ENCODE results near the gene CFLAR.
"Not testable (repeated sequence)": the region's sequence is repeated elsewhere in the genome, so short reads cannot be mapped to it uniquely, and the experiment has no call there.

Gene CFLAR

GRCh38 chr2:201149064-201149820 is 33.3 kb downstream of the CFLAR start:
- DNase-seq (ENCODE audit: low spot score), result no peak

DNA sequence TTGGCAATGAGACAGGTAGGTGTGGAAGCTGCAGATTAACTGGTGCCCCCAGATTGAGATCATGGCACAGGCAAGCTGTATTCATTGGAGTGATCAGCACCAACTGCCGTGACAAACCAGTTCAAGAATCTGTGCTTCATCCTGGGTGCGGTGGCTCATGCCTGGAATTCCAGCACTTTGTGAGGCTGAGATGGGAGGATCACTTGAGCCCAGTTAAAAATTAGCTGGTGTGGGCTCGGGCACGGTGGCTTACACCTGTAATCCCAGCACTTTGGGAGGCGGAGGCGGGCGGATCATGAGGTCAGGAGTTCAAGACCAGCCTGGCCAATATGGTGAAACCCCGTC is 33.8 kb downstream of the CFLAR start:
- DNase-seq (ENCODE audit: low spot score), result not testable (repeated sequence)

GRCh38 chr2:201150454-201151020 is 34.6 kb downstream of the CFLAR start:
- no peak for DNase-seq (ENCODE audit: low spot score)

DNA sequence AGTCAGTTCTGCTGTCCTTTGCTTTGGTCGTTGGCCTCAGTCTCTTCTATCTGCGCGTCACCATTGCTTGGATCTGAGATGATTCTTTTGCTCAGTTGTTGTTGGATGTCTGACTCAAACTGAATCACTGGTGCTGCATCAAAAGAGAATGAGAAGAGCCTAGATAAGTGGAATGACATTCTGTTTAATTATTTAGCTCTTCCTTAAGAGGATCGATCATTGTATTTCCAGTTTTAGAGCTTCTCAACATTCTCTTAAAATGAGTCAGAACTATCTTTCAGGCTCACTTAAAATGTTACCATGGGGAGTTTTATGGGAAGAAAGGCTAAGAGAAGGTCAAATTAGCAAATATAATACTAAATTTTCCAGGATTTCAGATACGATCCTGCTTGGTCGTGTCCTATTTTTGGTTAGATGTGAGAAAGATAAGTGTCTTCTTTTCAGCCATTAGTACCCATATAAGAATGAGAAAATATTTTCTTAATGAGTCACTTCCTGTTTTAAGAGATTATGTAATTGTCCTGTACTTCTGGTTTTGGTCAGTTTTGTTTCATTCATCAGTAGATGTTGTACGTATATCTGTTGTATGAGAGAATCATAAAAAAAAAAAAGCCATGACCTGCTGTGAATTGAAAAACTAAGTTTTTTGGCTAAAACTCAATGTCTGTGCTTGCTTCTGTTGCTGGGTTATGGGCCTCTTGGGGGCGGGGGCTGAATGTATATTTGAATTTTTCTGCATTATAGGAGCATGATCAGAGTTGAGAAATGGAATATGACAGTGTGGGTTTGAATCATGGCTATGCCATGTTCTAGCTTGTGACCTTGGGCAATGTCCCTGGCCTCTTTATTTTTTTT is 35.4 kb downstream of the CFLAR start:
- DNase-seq (ENCODE audit: low spot score), result no peak

DNA sequence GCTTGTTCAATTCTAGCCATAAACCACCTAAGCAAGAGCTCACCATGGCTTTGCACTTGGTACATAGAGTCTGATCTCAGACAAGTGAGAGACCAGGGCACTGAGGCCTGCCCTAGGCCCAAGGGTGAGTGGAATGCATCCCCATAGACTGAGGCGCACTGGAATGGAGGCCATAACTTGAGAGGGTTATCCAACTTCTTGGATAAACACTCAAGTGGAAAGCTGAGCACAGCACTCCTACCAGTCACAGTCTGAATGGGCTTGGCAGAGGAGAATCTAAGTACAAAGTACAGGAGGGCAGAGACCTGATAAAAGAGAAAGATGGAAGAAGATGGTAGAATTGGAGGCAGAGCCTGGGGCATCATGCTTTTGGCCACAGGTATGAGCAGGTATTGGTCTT is 36.6 kb downstream of the CFLAR start:
- DNase-seq (ENCODE audit: low spot score), result no peak

- DNase-seq (ENCODE audit: low spot score), result no peak
Observed at GRCh38 chr2:201152999-201153815, 37.2 kb downstream of the CFLAR start.

DNA sequence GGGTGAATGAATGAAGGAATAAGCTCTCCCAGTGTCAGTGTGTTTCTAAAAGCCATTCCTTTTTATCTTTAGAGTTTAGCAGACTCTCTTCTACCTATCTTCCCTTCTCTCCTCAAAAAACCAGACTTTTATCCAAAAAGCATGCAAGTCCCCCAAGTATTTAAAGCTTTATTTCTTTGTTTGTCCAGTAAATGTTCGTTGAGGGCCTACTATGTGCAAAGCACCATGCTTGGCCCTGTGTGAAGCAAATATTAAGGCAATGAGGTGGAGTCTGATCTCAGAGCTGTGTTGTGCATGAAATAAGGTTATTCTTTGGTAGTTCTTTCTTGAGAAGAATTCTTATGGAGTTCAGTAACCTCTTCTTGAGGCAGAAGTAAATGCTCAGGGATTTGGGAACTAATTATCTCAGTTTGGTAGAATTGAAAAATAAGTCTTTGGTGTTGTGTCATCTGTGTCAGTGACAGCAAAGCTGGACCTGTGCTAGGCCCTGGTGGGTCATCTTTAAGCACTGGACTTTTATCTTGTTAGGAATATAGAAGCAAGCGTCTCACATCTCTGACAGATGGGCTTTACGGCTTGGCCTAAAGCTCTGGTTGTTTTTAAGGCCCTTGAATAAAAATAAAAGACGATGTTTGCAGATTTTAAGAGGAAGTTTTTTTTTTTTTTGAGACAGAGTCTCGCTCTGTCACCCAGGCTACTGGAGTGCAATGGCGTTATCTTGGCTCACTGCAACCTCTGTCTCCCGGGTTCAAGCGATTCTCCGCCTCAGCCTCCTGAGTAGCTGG is 38.8 kb downstream of the CFLAR start:
- no peak for DNase-seq (ENCODE audit: low spot score)

GRCh38 chr2:201156036-201156435 is 40.1 kb downstream of the CFLAR start:
- no peak for DNase-seq (ENCODE audit: low spot score)

DNA sequence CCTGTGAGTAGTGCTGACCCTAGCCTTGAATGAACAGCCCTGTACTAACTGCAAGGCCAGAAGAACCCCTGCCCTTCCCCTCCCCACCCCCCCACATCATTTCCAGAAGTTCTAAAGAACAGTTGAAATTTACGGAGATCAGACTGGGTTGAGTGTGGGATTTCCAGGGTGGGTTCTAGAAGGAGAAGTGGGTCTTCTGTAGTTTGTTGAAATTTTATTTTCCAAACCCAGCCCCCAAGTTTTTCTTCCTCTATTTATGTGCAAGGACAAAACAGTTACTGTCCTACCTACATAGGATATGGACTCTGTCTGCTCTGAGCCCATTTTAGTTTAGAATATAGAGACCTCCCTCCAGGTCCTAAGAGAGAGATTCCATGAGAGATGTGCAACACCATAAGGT is 40.7 kb downstream of the CFLAR start:
- no peak for DNase-seq (ENCODE audit: low spot score)

- DNase-seq (ENCODE audit: low spot score), result no peak
Observed at GRCh38 chr2:201157694-201158093, 41.7 kb downstream of the CFLAR start.

GRCh38 chr2:201158111-201158929 is 42.4 kb downstream of the CFLAR start:
- DNase-seq (ENCODE audit: low spot score), result no peak

DNA sequence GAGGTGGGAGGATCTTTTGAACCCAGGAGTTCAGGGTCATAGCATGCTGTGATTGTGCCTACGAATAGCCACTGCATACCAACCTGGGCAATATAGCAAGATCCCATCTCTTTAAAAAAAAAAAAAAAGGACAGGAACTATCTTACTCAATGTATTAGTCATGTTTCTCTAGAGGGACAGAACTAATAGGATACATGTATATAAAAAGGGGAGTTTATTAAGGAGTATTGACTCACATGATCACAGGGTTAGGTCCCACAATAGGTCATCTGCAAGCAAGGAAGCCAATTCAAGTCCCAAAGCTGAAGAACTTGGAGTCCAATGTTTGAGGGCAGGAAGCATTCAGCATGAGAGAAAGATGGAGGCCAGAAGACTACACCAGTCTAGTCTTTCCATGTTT is 48.2 kb downstream of the CFLAR start:
- DNase-seq (ENCODE audit: low spot score), result no peak

- no peak for DNase-seq (ENCODE audit: low spot score)
Observed at GRCh38 chr2:201167546-201167945, 51.6 kb downstream of the CFLAR start.

- DNase-seq (ENCODE audit: low spot score), result not testable (repeated sequence)
Observed at GRCh38 chr2:201168496-201168895, 52.5 kb downstream of the CFLAR start.

DNA sequence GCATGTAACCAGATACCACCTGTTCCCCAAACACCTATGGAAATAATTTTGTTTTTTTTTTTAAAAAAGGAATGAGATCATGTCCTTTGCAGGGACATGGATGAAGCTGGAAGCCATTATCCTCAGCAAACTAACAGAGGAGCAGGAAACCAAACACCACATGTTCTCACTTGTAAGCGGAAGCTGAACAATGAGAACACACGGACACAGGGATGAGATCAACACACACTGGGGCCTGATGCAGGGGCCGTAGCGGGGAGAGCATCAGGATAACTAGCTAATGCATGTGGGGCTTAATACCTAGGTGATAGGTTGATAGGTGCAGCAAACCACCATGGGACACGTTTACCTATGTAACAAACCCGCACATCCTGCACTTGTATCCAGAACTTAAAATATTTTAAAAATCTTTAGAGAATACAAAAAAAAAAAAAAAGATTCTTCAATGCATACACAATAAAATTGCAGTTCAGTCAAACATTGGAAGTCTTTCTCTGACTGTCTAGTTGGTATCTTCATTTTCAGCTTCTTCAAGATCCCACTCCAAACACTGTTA is 55.4 kb downstream of the CFLAR start:
- DNase-seq (ENCODE audit: low spot score), result no peak

DNA sequence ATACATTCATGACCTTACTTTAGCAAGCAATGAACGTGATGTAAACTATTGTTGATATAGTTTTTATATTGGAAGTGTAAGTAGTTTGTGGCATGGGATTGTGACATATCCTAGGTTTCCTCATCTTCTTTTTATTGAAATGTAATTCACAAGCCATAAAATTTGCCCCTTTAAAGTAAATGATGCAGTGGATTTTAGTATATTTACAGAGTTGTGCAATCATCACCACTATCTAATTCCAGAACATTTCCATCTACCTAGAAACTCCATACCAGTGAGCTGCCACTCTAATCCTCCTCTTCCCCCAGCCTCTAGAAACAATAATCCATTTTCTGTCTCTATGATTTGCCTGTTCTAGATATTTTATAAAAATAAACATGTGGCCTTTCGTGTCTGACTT is 56.3 kb downstream of the CFLAR start:
- DNase-seq (ENCODE audit: low spot score), result no peak

GRCh38 chr2:201174687-201175086 is 58.7 kb downstream of the CFLAR start:
- no peak for DNase-seq (ENCODE audit: low spot score)

DNA sequence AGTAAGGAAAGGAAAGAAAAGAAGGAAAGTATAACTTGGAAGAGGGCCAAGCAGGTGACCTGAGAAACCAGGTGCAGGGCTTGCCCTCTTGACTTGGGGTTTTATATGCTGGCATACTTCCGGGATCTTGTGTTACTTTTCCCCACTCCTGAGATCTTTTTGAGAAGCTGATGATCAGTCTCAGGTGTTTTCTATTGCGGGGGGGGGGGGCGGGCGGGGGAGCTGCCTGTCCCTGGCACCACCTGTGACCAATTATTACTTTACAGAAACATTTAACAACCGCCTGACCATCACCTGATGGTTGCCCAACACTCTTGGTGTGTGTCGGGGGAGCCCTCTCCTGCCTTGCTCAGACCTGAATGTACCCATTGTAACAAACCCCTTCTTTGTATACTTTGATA is 60.1 kb downstream of the CFLAR start:
- DNase-seq (ENCODE audit: low spot score), result no peak

DNA sequence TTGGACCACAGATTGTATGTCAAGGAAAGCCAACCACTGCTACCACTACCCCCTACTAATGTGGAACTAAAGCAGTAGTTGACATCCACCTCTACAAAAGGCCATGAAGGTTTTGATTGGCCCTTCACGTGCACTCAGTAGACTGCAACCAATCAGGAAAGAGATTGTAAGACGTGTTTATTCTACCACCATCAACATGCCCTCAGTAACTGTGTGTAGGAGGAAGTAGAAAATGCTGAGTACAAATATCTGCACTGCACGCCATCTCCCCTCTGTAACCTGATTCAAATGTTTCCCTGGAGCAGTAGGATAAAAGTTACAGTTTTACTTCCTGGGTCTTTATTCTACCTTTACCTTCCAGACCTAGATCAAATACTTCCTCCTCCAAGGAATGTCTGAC is 64.0 kb downstream of the CFLAR start:
- no peak for DNase-seq (ENCODE audit: low spot score)

DNA sequence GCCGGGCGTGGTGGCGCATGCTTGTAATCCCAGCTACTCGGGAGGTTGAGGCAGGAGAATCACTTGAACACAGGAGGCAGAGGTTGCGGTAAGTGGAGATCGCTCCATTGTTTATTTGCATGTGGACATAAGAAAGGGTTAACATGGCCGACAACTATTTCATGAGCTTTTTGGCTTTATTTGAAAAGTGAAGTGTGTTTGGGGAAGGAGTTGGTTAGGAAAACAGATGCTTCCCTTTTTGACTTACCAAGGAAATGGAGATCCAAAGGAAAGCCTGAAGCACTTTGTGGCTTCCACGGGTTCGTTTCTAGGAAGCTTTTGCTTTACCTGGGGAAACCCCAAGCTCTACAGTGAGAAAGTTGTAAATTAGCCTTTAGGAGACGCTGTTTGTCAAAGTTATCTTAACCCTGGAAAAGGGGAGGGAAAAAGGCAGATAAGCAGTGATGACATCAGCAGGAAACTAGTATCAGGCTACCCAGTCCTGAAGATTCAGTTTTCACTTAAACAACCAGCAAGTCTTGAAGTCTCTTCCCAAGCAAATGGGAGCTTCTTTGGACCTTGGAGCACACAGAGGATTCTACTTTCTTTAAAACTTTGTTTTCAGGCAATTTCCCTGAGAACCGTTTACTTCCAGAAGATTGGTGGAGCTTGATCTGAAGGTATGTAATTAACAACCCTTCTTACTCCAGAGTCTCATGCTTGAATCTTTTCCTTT is 66.8 kb downstream of the CFLAR start, which contains the start of gene CASP10:
TSS of gene CASP10 (plus strand) at position 492 of the 715 bp plus-strand sequence. CDS start 2,637 bp downstream, outside the sequence.
- no peak for DNase-seq (ENCODE audit: low spot score)
